Epithelial cell of esophagus (primary cell): Measurements from ENCODE around the gene USP16.

Experiments
- DNase-seq: peaks from one replicate; pipeline ENCODE4 v3.0.0; 2010; ENCODE audit warnings: low read depth
- H3K4me3 ChIP-seq: 2 replicates; pipeline ENCODE4 v1.5.1; 2011; ENCODE audit warnings: mild to moderate bottlenecking, low read length, control low read depth
- CTCF ChIP-seq: IDR thresholded peaks from 2 replicates; pipeline ENCODE4 v1.5.1; 2011; ENCODE audit warnings: low read depth, mild to moderate bottlenecking, low read length, control low read depth, inconsistent platforms; ENCODE audit not compliant: insufficient read depth; ENCODE audit errors: missing control alignments

USP16 gene

GRCh38 chr21:29096218-29097015 is 71.9 kb downstream of the USP16 start:
- no peak overlapping the region for H3K4me3 ChIP-seq
- no peak for TF ChIP-seq CTCF
- DNase-seq: no peak

- no peak for DNase-seq
- H3K4me3 ChIP-seq: no peak overlapping the region
- TF ChIP-seq CTCF: no peak
Observed at GRCh38 chr21:29098156-29098555, 73.7 kb downstream of the USP16 start.

- TF ChIP-seq CTCF: no peak
- no peak for DNase-seq
Observed at GRCh38 chr21:29102791-29103257, 78.4 kb downstream of the USP16 start.

More at GRCh38 chr21:29102791-29103257, 78.4 kb downstream of the USP16 start:
- H3K4me3 ChIP-seq: no peak overlapping the region
